ENCODE measurements around the gene UBQLN1.
"Not testable (repeated sequence)": the region's sequence is repeated elsewhere in the genome, so short reads cannot be mapped to it uniquely, and the experiment has no call there.

Gene UBQLN1

GRCh38 chr9:83706676-83707517 lies 861 bp downstream of the UBQLN1 start:
- H3K4me3 ChIP-seq (ENCODE audit: low read depth, low read length): peak overlapping the region; percentile 95
- no peak for TF ChIP-seq CTCF (IDR thresholded peaks at IDR 0.05; ENCODE audit: low read depth, low read length)

- H3K4me3 ChIP-seq (ENCODE audit: low read depth, low read length): not testable (repeated sequence)
Observed at GRCh38 chr9:83705219-83705651, 2.5 kb downstream of the UBQLN1 start.

- H3K4me3 ChIP-seq (ENCODE audit: low read depth, low read length): no peak overlapping the region
- no peak for TF ChIP-seq CTCF (IDR thresholded peaks at IDR 0.05; ENCODE audit: low read depth, low read length)
Observed at GRCh38 chr9:83701769-83702168, 6.0 kb downstream of the UBQLN1 start.

GRCh38 chr9:83701286-83701685 lies 6.5 kb downstream of the UBQLN1 start:
- no peak for TF ChIP-seq CTCF (IDR thresholded peaks at IDR 0.05; ENCODE audit: low read depth, low read length)
- H3K4me3 ChIP-seq (ENCODE audit: low read depth, low read length): no peak overlapping the region

GRCh38 chr9:83699615-83700014 lies 8.1 kb downstream of the UBQLN1 start:
- TF ChIP-seq CTCF (IDR thresholded peaks at IDR 0.05; ENCODE audit: low read depth, low read length): no peak
- H3K4me3 ChIP-seq (ENCODE audit: low read depth, low read length): no peak overlapping the region

GRCh38 chr9:83698976-83699585 lies 8.7 kb downstream of the UBQLN1 start:
- H3K4me3 ChIP-seq (ENCODE audit: low read depth, low read length): no peak overlapping the region
- no peak for TF ChIP-seq CTCF (IDR thresholded peaks at IDR 0.05; ENCODE audit: low read depth, low read length)

- H3K4me3 ChIP-seq (ENCODE audit: low read depth, low read length): no peak overlapping the region
- TF ChIP-seq CTCF (IDR thresholded peaks at IDR 0.05; ENCODE audit: low read depth, low read length): no peak
Observed at GRCh38 chr9:83691492-83691891, 16.3 kb downstream of the UBQLN1 start.

Data from WI38 (cell line).